Spleen (tissue), 7 donors: ENCODE data around the gene ARL14EP.

Experiments
- CTCF ChIP-seq, 11 experiments: fragments of 200-600 bp in 7 of 11; fragments of 450-650 bp in 4 of 11; sonication (generic) in 4 of 11; IDR thresholded peaks in 8 of 11; conservative IDR thresholded peaks in 3 of 11; 1 replicate in 7 of 11; 2 replicates in 4 of 11; pipeline versions ENCODE4 v1.4.0 to v1.8.0; 2016 to 2021; ENCODE audit warnings: antibody characterized with exemption in 11 of 11, inconsistent platforms in 4 of 11, mild to moderate bottlenecking in 1 of 11
- POLR2AphosphoS5 ChIP-seq, 3 donors: sonication (generic); formaldehyde crosslinking; IDR thresholded peaks; one replicate each; pipeline ENCODE4 v1.5.1; 2017; ENCODE audit warnings: antibody characterized with exemption in 3 of 3
- donor health status: DM: no; HTN: no; CAD: no; lungs with moderate emphysema.
- donor health status: DM: no; HTN: no; CAD: no.
- donor health status: DM: no; HTN: no; CAD: no.

GRCh38 chr11:30364139-30364836 lies 41.4 kb downstream of the ARL14EP start:
- TF ChIP-seq CTCF (IDR thresholded peaks at IDR 0.05 in 8 of 11, conservative IDR thresholded peaks at IDR 0.05 in 3 of 11) (no peak), POLR2AphosphoS5 (IDR thresholded peaks at IDR 0.05) (no peak)
